GM12878 (cell line): Measurements from ENCODE around the gene FADS1. TPM values are rescaled to one million over a fixed set of nuclear protein-coding genes. Genes with fewer than 3 reads are reported as not detected.
A peak's percentile ranks its signal among the peaks of the same experiment; 100 is the strongest.

Source experiments
- CTCF ChIP-seq, 3 experiments: IDR thresholded peaks in 2 of 3; conservative IDR thresholded peaks in 1 of 3; 2 replicates each; pipeline ENCODE4 v1.5.1; 2011; ENCODE audit warnings: low read depth in 3 of 3, low read length in 3 of 3, mild to moderate bottlenecking in 3 of 3, control low read depth in 2 of 3, moderate library complexity in 2 of 3, inconsistent platforms in 1 of 3, mixed read lengths in 1 of 3; ENCODE audit not compliant: control insufficient read depth in 2 of 3, insufficient read depth in 1 of 3; ENCODE audit errors: extremely low read depth in 1 of 3
- GATAD2B ChIP-seq: fragments of 450-650 bp; conservative IDR thresholded peaks from 2 replicates; pipeline ENCODE4 v1.6.1; 2017; ENCODE audit warnings: low read depth, mild to moderate bottlenecking, moderate library complexity
- IRF5 ChIP-seq: fragments of 450-650 bp; IDR thresholded peaks from 2 replicates; pipeline ENCODE4 v1.6.1; 2017; ENCODE audit warnings: borderline replicate concordance
- NR2C2 ChIP-seq: IDR thresholded peaks from 2 replicates; pipeline ENCODE4 v1.6.1; 2011; ENCODE audit warnings: borderline replicate concordance, low read depth; ENCODE audit not compliant: control insufficient read depth, insufficient read length
- POU2F2 ChIP-seq: IDR thresholded peaks from 3 replicates; pipeline ENCODE4 v1.6.1; 2011; ENCODE audit warnings: low read depth, mild to moderate bottlenecking, low read length, borderline replicate concordance
- SMARCA5 ChIP-seq: fragments of 450-650 bp; IDR thresholded peaks from 2 replicates; pipeline ENCODE4 v1.6.1; 2017; ENCODE audit warnings: mild to moderate bottlenecking
- TCF3 ChIP-seq: IDR thresholded peaks from 2 replicates; pipeline ENCODE4 v1.6.1; 2012; ENCODE audit warnings: low read depth, mild to moderate bottlenecking, low read length, borderline replicate concordance; ENCODE audit not compliant: insufficient read depth
- polyA plus RNA-seq, 11 experiments: library from polyadenylated mRNA; depleted of rRNA in 4 of 11; unstranded in 6 of 11; stranded (reverse) in 5 of 11; fragments of >200 nt; fragmentation: Nextera tagmentation in 4 of 11; fragmentation: Illumina TruSeq in 1 of 11; extraction: Ambion mirVana in 4 of 11; extraction: Trizol in 1 of 11; gene quantifications; 1 replicate in 1 of 11; 2 replicates in 10 of 11; pipeline versions ENCODE4 v1.2.1 to v1.2.3, GENCODE V29; 2011 to 2016; ENCODE audit warnings: inconsistent platforms in 2 of 11, missing spikeins in 2 of 11, low read depth in 1 of 11
- total RNA-seq, 4 experiments: library from RNA; depleted of rRNA in 3 of 4; stranded (reverse); fragments of >200 nt in 3 of 4; fragmentation: Illumina TruSeq in 1 of 4; extraction: Trizol in 1 of 4; gene quantifications; 2 replicates each; pipeline versions ENCODE4 v1.2.1 to v1.2.3, GENCODE V29; 2013 to 2021

The FADS1 gene
- total and polyA plus RNA-seq, 10 of the 15 experiments (the other 5 are each of a cell fraction or from before 2014, with no cell fraction given): 8.8 to 73.9 (median 39.0) TPM

GRCh38 chr11:61828629-61829407, 12.0 kb upstream of the FADS1 start (continued):
- peak; percentile 86; the same call in 1 of the 2 replicates for TF ChIP-seq SMARCA5
- no peak for TF ChIP-seq IRF5
- 0 out of 2 replicates have a peak, but pooled peaks have one; percentile 17 for TF ChIP-seq TCF3
- TF ChIP-seq NR2C2: no peak
- peak; percentile 52 to 74 (median 61) for TF ChIP-seq CTCF (IDR thresholded peaks at IDR 0.05 in 2 of 3, conservative IDR thresholded peaks at IDR 0.05 in 1 of 3; ENCODE audit: control insufficient read depth in 2 of 3, extremely low read depth in 1 of 3, insufficient read depth in 1 of 3, low read depth in 3 of 3, low read length in 3 of 3)
- TF ChIP-seq POU2F2: no peak; the same call in 2 of the 3 replicates
- peak; percentile 51; the same call in 1 of the 2 replicates for TF ChIP-seq GATAD2B
